HG02759 (cell line): ENCODE results near the gene CHST2.
"Not testable (repeated sequence)": the region's sequence is repeated elsewhere in the genome, so short reads cannot be mapped to it uniquely, and the experiment has no call there.

ENCODE experiments used
- ATAC-seq: cut with Tn5 transposase; IDR thresholded peaks from one replicate; pipeline ENCODE4 v1.9.1; 2021; ENCODE audit warnings: mild to moderate bottlenecking, moderate library complexity; ENCODE audit not compliant: unreplicated experiment

CHST2 gene

GRCh38 chr3:143119009-143119914, at the start of gene CHST2:
Gene CHST2 (plus strand): TSS chr3:143119771. CDS start chr3:143120817, 1,046 bp downstream.
- peak; percentile 85 for ATAC-seq

GRCh38 chr3:143070977-143071551, 48.5 kb upstream of the CHST2 start:
- no peak for ATAC-seq

- ATAC-seq, result no peak
Observed at GRCh38 chr3:143071776-143072175, 47.8 kb upstream of the CHST2 start.

- ATAC-seq, result not testable (repeated sequence)
Observed at GRCh38 chr3:143072298-143073020, 47.1 kb upstream of the CHST2 start.

- not testable (repeated sequence) for ATAC-seq
Observed at GRCh38 chr3:143073541-143073940, 46.0 kb upstream of the CHST2 start.

GRCh38 chr3:143073983-143074382, 45.6 kb upstream of the CHST2 start:
- not testable (repeated sequence) for ATAC-seq

- no peak for ATAC-seq
Observed at GRCh38 chr3:143078883-143079282, 40.7 kb upstream of the CHST2 start.

GRCh38 chr3:143080196-143080595, 39.4 kb upstream of the CHST2 start:
- no peak for ATAC-seq

GRCh38 chr3:143081365-143081764, 38.2 kb upstream of the CHST2 start:
- ATAC-seq, result no peak

- peak; percentile 78 for ATAC-seq
Observed at GRCh38 chr3:143081844-143082778, 37.5 kb upstream of the CHST2 start.

GRCh38 chr3:143083781-143084180, 35.8 kb upstream of the CHST2 start:
- ATAC-seq, result no peak

GRCh38 chr3:143084856-143085731, 34.5 kb upstream of the CHST2 start:
- ATAC-seq, result peak; percentile 51

- no peak for ATAC-seq
Observed at GRCh38 chr3:143088835-143089234, 30.7 kb upstream of the CHST2 start.

- ATAC-seq, result no peak
Observed at GRCh38 chr3:143089965-143090364, 29.6 kb upstream of the CHST2 start.

- ATAC-seq, result no peak
Observed at GRCh38 chr3:143090486-143090885, 29.1 kb upstream of the CHST2 start.

- no peak for ATAC-seq
Observed at GRCh38 chr3:143090976-143091837, 28.4 kb upstream of the CHST2 start.

GRCh38 chr3:143092191-143092590, 27.4 kb upstream of the CHST2 start:
- ATAC-seq, result no peak

GRCh38 chr3:143095813-143096212, 23.8 kb upstream of the CHST2 start:
- no peak for ATAC-seq
